Lung (tissue), 12 donors: Measurements from ENCODE around the gene BMPER. TPM values are rescaled to one million over a fixed set of nuclear protein-coding genes. Genes with fewer than 3 reads are reported as not detected.
A peak's percentile ranks its signal among the peaks of the same experiment; 100 is the strongest.

ENCODE experiments used
- ATAC-seq: fragments of 200-7000 bp; cut with Tn5 transposase; one replicate; pipeline ENCODE4 v1.9.1; 2020; ENCODE audit warnings: moderate number of reproducible peaks; ENCODE audit not compliant: insufficient read depth, low FRiP score
- DNase-seq, 3 donors: peaks; one replicate each; pipeline ENCODE4 v3.0.0-alpha.2; 2013 to 2017
- H3K27ac ChIP-seq, 2 donors: one replicate each; pipeline ENCODE4 v1.5.1; 2013; ENCODE audit warnings: mild to moderate bottlenecking in 2 of 2, moderate library complexity in 2 of 2, control low read depth in 1 of 2, inconsistent platforms in 1 of 2, low read depth in 1 of 2, low read length in 1 of 2
- H3K27me3 ChIP-seq, 3 donors: one replicate each; pipeline ENCODE4 v1.5.1; 2013; ENCODE audit warnings: low read length in 2 of 3; ENCODE audit not compliant: control insufficient read depth in 3 of 3, insufficient read depth in 3 of 3
- H3K36me3 ChIP-seq, 4 donors: one replicate each; pipeline ENCODE4 v1.5.1; 2013; ENCODE audit warnings: low read length in 4 of 4, mild to moderate bottlenecking in 1 of 4, moderate library complexity in 1 of 4; ENCODE audit not compliant: control insufficient read depth in 4 of 4, insufficient read depth in 4 of 4
- H3K4me1 ChIP-seq, 5 donors: one replicate each; pipeline ENCODE4 v1.5.1; 2013; ENCODE audit warnings: low read length in 5 of 5, mild to moderate bottlenecking in 2 of 5, moderate library complexity in 1 of 5; ENCODE audit not compliant: control insufficient read depth in 5 of 5, insufficient read depth in 5 of 5
- H3K4me3 ChIP-seq: one replicate; pipeline ENCODE4 v1.5.1; 2013; ENCODE audit warnings: mild to moderate bottlenecking, control low read depth, moderate library complexity
- H3K9ac ChIP-seq, 2 donors: one replicate each; pipeline ENCODE4 v1.5.1; 2013; ENCODE audit warnings: low read length in 2 of 2, control low read depth in 1 of 2; ENCODE audit not compliant: insufficient read depth in 1 of 2
- H3K9me3 ChIP-seq, 4 donors: one replicate each; pipeline ENCODE4 v1.5.1; 2013; ENCODE audit warnings: low read length in 3 of 4, mild to moderate bottlenecking in 1 of 4, moderate library complexity in 1 of 4; ENCODE audit not compliant: control insufficient read depth in 4 of 4, insufficient read depth in 3 of 4
- CTCF ChIP-seq: IDR thresholded peaks from 2 replicates; pipeline ENCODE4 v1.5.1; 2012; ENCODE audit warnings: mild to moderate bottlenecking; ENCODE audit errors: control extremely low read depth, extremely low read depth
- WGBS, 2 donors: extraction: QIAGEN DNeasy Blood & Tissue Kit; methylation state at CpG; one replicate each; pipeline ENCODE4 v1.1.7; 2013; 5-methylcytosine and 5-hydroxymethylcytosine counted together
- polyA plus RNA-seq, 2 donors: library from polyadenylated mRNA; stranded (reverse); fragments of 200-250 nt; gene quantifications; one replicate each; pipeline ENCODE4 v1.2.1, GENCODE V29; 2013
- total RNA-seq, 2 donors: library from RNA; depleted of rRNA in 1 of 2; stranded (reverse); fragments of >200 nt in 1 of 2; gene quantifications; one replicate each; pipeline ENCODE4 v1.2.1, GENCODE V29; 2014 to 2021
- donor health status: control.
- donor health status: control.
- donor health status: Bipolar disorder and iron deficiency.
- donor health status: healthy.
- donor health status: DM: yes; HTN: yes; CAD: no.

The BMPER gene
- total and polyA plus RNA-seq, 4 donors: 3.7 to 51.0 (median 9.0) TPM

GRCh38 chr7:34066411-34066810 is 161.1 kb downstream of the BMPER start:
- DNase-seq (no peak), ATAC-seq (no peak)
- H3K9ac ChIP-seq: no peak overlapping the region
- no peaks in the 10 kb centered on the region for H3K9me3 ChIP-seq
- peaks cover 0 to 16% (median 7%) of the 10 kb centered on the region in 4 donors for H3K36me3 ChIP-seq
- H3K27ac ChIP-seq: no peak overlapping the region
- no peak overlapping the region for H3K4me3 ChIP-seq
- WGBS, 2 donors: 64 to 86% methylated on average over 1 of the region's 1 CpG
- peaks cover 0 to 24% (median 3%) of the 10 kb centered on the region in 5 donors for H3K4me1 ChIP-seq
- TF ChIP-seq CTCF: no peak
- no peaks in the 10 kb centered on the region for H3K27me3 ChIP-seq

- 65 to 67% methylated on average over 7 of the region's 7 CpGs for WGBS, 2 donors
- DNase-seq: peak in 1 of 3 donors; percentile 56
- H3K4me3 ChIP-seq: no peak overlapping the region
- H3K36me3 ChIP-seq: peaks cover 0 to 16% (median 7%) of the 10 kb centered on the region in 4 donors
- H3K4me1 ChIP-seq: peaks cover 0 to 23% (median 3%) of the 10 kb centered on the region in 5 donors
- H3K27ac ChIP-seq: no peak overlapping the region
- ATAC-seq: no peak
- TF ChIP-seq CTCF: no peak
- no peaks in the 10 kb centered on the region for H3K27me3 ChIP-seq
- H3K9ac ChIP-seq: no peak overlapping the region
- H3K9me3 ChIP-seq: no peaks in the 10 kb centered on the region
Observed at GRCh38 chr7:34067005-34067778, 161.9 kb downstream of the BMPER start.

GRCh38 chr7:34069676-34070075 is 164.3 kb downstream of the BMPER start:
- no peak overlapping the region for H3K9ac ChIP-seq
- peaks cover 0 to 32% (median 2%) of the 10 kb centered on the region in 5 donors for H3K4me1 ChIP-seq
- peaks cover 0 to 4% (median 0%) of the 10 kb centered on the region in 4 donors for H3K9me3 ChIP-seq
- H3K36me3 ChIP-seq: peaks cover 0 to 13% (median 3%) of the 10 kb centered on the region in 4 donors
- no peak overlapping the region for H3K4me3 ChIP-seq
- peak; percentile 32 for ATAC-seq
- no peak for TF ChIP-seq CTCF
- H3K27me3 ChIP-seq: no peaks in the 10 kb centered on the region
- H3K27ac ChIP-seq: no peak overlapping the region
- WGBS, 2 donors: 54 to 58% methylated on average over 2 of the region's 2 CpGs
- no peak for DNase-seq
